ENCODE data around the gene MEF2D.

Gene MEF2D

GRCh38 chr1:156464825-156465452 lies 35.6 kb downstream of the MEF2D start:
- no peak for DNase-seq

DNA sequence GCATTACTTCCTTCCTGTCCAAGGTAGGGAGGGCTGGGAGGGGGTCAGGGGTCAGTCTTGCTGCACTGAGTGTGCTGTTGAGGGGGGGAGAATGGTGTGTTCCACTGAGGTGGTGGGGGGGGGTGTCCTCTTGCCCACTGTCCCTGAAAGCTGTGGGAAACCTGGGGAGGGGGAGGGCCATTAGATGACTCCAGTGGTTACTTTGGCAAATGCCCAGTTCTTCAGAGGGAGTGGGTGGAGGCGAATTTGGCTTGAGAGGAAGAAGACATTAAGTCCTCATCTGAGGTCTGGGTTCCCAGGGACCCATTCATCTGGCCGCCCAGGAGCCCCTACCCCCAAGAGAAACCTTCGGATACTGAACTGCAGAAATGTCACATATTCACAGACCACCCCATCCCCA lies 36.2 kb downstream of the MEF2D start:
- no peak for DNase-seq

DNA sequence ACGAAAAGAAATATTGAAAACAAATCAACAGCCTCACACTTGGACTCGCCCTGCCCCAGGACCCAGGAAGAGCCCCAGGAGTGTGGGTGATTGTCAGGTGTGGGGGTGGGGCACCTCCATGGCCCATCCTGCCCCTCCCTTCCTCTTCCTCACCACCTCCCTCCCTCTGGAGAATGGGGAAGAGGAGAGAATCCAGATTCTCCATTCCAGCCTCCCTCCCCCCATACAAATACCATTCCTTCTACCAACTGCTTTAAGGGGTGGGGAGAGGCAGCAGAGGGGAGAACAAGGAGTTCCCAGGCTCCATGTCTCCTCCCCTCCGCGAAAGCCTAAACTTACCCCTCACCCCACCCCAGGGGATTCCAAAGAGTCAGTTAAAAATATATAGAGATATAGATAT lies 36.7 kb downstream of the MEF2D start:
- DNase-seq: peak; percentile 19

- DNase-seq: no peak
These were observed 37.4 kb downstream of the MEF2D start for GRCh38 chr1:156462954-156463795.

- DNase-seq: no peak
These were observed 38.6 kb downstream of the MEF2D start for GRCh38 chr1:156461781-156462647.

DNA sequence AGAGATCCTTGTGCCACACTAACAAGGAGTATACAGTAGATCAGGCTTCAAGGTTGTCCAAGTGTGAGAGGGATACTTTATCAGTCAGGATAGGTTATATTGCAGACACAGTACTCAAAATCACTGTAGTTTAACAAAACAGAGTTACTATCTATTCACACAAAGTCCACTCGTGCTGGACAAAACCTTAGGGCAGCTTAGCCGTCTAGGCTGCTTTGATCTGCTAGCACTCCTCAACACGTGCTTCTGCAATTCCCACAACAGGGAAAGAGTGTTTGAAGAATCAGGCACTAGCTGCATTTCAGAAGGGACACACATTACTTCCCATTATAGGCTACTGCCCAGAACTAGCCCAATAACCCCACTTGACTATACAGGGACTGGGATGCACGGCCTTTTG lies 39.5 kb downstream of the MEF2D start:
- no peak for DNase-seq

DNA sequence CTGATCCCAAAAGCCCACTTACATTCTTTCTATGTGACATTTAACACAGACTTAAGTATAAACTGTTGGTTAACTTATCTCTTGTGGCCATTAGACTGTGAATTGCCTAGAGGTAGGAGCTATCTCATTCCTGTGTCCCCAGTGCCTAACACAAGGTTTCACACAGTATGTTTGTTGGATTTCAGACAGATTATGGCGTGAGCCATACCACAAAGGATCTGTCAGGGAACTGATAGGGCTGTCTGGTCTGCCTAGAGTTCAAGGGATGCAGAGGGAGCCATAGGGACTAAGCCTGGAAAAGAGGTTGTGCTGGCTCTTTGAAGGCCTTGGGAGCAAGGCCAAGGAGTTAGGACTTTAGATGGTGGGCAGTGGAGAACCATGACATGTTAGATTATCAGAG lies 40.0 kb downstream of the MEF2D start:
- no peak for DNase-seq

DNA sequence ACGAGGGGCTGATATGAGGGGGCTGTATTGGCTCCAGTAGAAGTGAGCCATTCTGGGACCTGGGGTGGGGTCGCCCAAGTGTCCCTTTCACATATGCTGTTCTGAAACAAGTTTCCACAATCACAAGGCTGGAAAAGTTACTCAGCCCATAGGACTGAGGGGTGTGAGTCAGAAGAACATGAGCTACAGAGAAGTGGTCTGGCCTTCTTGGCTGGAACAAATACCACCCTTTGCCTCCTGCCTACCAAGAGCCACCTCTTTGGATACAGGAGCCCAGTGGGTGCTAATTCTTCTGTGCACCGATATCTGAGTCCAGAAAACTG lies 42.4 kb downstream of the MEF2D start:
- DNase-seq: peak; percentile 39

- peak; percentile 98 for DNase-seq
These were observed 43.7 kb downstream of the MEF2D start for GRCh38 chr1:156456625-156457465.

DNA sequence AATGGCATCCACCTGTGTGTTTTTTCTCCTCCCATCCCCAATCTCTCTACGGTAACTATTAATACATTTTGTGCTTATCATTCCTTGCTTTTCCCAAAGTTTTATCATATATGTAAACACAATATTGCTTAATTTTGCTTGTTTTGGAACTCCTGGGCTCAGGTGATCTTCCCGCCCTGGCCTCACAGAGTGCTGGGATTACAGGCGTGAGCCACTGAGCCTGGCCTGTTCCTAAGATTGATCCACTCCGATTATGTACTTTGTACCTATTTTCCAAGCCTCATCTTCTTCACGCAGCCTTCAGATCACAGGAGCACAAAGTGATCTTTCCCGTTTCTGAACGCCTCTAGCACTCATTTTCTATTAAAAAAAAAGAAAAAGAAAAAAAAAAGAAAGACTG lies 45.2 kb downstream of the MEF2D start:
- no peak for DNase-seq

GRCh38 chr1:156452907-156453306 lies 47.7 kb downstream of the MEF2D start:
- DNase-seq: no peak

- no peak for DNase-seq
These were observed 48.9 kb downstream of the MEF2D start for GRCh38 chr1:156451505-156452160.

- no peak for DNase-seq
These were observed 52.2 kb downstream of the MEF2D start for GRCh38 chr1:156448134-156448967.

DNA sequence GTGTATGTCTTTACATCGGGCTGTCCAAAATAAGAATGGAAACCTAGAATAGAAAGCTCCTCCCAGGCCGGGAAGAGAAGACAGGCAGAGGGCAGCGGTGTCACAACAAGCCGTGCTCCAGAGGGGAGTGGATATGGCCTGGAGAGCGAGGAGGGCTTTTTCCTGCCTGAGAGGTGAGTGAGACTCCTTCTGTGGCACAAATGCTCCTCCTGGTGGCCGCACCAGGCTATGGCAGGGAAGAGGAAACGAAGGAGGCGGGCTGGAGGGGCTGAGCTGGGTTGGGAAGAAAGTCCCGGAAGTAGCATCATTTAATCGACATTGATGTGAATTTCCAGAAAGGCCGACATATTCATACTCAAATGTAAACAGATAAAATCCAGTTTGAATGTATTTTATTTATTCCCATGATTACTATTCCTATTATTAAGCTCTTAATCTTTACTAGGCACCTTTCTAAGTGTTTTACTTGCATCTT lies 54.7 kb downstream of the MEF2D start:
- DNase-seq: peak; percentile 78

DNA sequence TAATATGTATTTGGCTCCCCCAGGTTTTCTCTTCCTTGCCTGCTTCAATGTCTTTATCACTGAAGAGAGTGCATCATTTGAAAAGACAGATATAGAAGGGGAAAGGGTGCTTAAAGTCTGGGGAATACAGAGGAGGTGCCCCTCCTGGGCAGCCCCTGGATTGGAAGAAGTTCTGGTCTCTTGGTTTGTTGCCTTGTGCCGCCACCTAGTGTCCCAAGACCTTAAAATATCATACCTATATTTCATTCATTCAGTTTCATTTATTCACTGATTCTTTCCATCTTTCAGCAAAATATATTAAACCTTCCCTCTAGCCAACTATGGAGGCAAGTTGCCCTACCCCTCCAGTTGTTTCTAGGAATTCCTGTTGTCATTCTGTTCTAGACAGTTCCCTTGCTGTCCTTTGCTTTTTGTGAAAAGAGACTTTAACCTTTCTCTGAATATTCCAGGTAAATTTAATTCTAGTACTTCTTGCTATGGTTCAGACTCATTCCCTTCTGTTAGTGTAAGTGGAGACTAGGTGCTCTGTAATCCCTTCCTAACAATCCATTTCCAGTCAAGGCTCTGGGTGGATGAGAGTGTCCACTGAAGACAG lies 56.1 kb downstream of the MEF2D start:
- DNase-seq: no peak

DNA sequence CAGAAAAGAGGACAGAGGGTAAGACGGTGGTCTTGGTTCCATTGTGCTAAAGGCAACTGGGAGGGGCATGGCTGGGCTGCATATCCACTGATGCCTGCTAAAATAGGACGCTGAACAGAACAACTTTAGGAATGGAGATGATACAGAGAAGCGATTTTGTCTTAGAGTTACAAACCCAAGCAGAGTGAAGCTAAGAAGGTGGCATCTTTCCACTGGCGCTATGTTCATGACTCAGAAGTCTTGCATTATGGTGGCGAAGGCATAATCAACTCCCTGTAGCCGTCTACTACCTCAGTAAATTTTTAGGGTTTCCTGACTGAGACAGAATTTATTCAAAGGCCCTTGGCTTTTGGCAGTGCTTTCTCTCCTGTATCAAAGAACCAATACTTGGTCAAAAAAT lies 57.3 kb downstream of the MEF2D start:
- DNase-seq: no peak

GRCh38 chr1:156440654-156441437 lies 59.7 kb downstream of the MEF2D start:
- no peak for DNase-seq

- no peak for DNase-seq
These were observed 60.8 kb downstream of the MEF2D start for GRCh38 chr1:156439777-156440183.

DNA sequence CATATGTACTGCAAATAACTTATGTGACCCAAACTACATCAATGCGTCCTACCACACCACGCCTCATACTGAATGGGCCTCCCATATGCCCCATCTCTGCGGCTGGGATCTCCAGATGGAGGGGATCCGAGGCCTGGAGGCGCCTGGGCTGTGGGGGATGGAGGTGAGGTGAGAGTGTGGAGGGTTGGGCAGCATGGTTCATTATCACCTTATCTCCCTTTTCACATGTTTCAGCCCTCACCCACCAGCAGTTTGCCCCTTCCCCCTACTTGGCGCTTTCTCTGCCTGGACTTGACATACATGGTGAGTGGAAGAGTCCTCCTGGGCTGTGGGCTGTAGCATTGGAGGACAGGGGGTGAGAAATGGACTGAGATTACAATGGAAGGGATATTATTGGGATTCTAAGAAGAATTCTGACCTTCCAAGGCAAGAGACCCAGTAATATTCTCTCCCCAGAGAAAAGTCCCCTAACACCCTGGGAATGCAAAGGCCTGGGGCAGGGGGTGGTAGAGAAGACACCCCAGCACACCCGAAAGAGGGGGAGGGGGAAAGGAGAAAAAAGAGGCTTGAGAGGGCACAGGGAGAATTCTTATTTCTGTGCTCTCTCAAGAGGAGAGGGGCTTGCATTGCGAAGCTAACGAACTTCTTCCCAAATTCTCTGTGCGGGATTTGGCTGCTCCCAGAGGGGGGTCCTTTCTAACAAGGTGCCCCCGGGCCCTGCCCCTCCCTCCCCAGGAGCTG lies 61.4 kb downstream of the MEF2D start:
- DNase-seq: no peak

Measured in fibroblast of skin of right quadriceps (primary cell).